Small intestine (tissue), 7 donors: ENCODE data around the gene CINP. TPM values are rescaled to one million over a fixed set of nuclear protein-coding genes. Genes with fewer than 3 reads are reported as not detected.

Source experiments
- DNase-seq, 2 donors: peaks; one replicate each; pipeline versions ENCODE4 v3.0.0 to v3.0.0-alpha.2; 2013
- FAIRE-seq: peaks from 2 replicates; lab custom pipeline; 2012; peaks lifted over from hg19 to GRCh38; lab: Jason Lieb, UNC
- H3K27ac ChIP-seq, 3 donors: one replicate each; pipeline ENCODE4 v1.5.1; 2013; ENCODE audit warnings: low read length in 2 of 3, mild to moderate bottlenecking in 2 of 3, control low read depth in 1 of 3, inconsistent platforms in 1 of 3, low read depth in 1 of 3, moderate library complexity in 1 of 3
- H3K27me3 ChIP-seq, 3 donors: one replicate each; pipeline ENCODE4 v1.6.1; 2013; ENCODE audit warnings: low read length in 3 of 3, inconsistent platforms in 1 of 3; ENCODE audit not compliant: control insufficient read depth in 3 of 3, insufficient read depth in 3 of 3
- H3K36me3 ChIP-seq, 3 donors: one replicate each; pipeline ENCODE4 v1.6.1; 2013; ENCODE audit warnings: low read length in 3 of 3, inconsistent platforms in 1 of 3, low read depth in 1 of 3, mild to moderate bottlenecking in 1 of 3, moderate library complexity in 1 of 3; ENCODE audit not compliant: control insufficient read depth in 3 of 3, insufficient read depth in 2 of 3
- H3K4me1 ChIP-seq, 3 donors: one replicate each; pipeline ENCODE4 v1.6.1; 2013; ENCODE audit warnings: low read length in 2 of 3, inconsistent platforms in 1 of 3, low read depth in 1 of 3, mild to moderate bottlenecking in 1 of 3, moderate library complexity in 1 of 3; ENCODE audit not compliant: control insufficient read depth in 3 of 3, insufficient read depth in 2 of 3
- H3K4me3 ChIP-seq, 3 donors: one replicate each; pipeline ENCODE4 v1.5.1; 2013; ENCODE audit warnings: low read length in 3 of 3, control low read depth in 1 of 3, inconsistent platforms in 1 of 3, low read depth in 1 of 3, mild to moderate bottlenecking in 1 of 3, moderate library complexity in 1 of 3
- H3K9me3 ChIP-seq, 2 donors: one replicate each; pipeline ENCODE4 v1.6.1; 2013; ENCODE audit warnings: low read depth in 1 of 2, low read length in 1 of 2; ENCODE audit not compliant: control insufficient read depth in 2 of 2, insufficient read depth in 1 of 2
- WGBS, 3 donors: extraction: QIAGEN DNeasy Blood & Tissue Kit; methylation state at CpG; one replicate each; pipeline ENCODE4 v1.1.7; 2013; 5-methylcytosine and 5-hydroxymethylcytosine counted together
- polyA plus RNA-seq, 4 donors: library from polyadenylated mRNA; stranded (reverse) in 3 of 4; unstranded in 1 of 4; fragments of 200-250 nt in 3 of 4; fragments of 120-200 nt in 1 of 4; gene quantifications; one replicate each; pipeline versions ENCODE4 v1.2.1 to v1.2.3, GENCODE V29; 2013
- donor health status: healthy with polysubstance abuse.
- donor health status: control.
- donor health status: control.
- donor health status: Bipolar disorder and iron deficiency.
- donor health status: healthy.

Gene CINP
- polyA plus RNA-seq, 4 donors = 30.9 to 39.7 (median 36.1) TPM

- no peak overlapping the region for H3K27ac ChIP-seq
- 81 to 92% (median 87%) methylated on average over 9 of the region's 9 CpGs for WGBS, 3 donors
- peaks cover 0 to 29% (median 0%) of the 10 kb centered on the region in 3 donors for H3K36me3 ChIP-seq
- DNase-seq (no peak), FAIRE-seq (no peak)
- peaks cover 0 to 28% (median 4%) of the 10 kb centered on the region in 3 donors for H3K4me1 ChIP-seq
- H3K9me3 ChIP-seq = no peaks in the 10 kb centered on the region
- no peak overlapping the region for H3K4me3 ChIP-seq
- no peaks in the 10 kb centered on the region for H3K27me3 ChIP-seq
Observed at GRCh38 chr14:102325791-102326345, 36.8 kb downstream of the CINP start.

GRCh38 chr14:102323102-102323501, 39.6 kb downstream of the CINP start:
- peaks cover 5 to 47% (median 7%) of the 10 kb centered on the region in 3 donors for H3K4me1 ChIP-seq
- DNase-seq (peak; percentile 45 to 53), FAIRE-seq (no peak)
- H3K36me3 ChIP-seq = peaks cover 0 to 29% (median 0%) of the 10 kb centered on the region in 3 donors
- WGBS, 3 donors = 16 to 37% (median 21%) methylated on average over 7 to 8 of the region's 8 CpGs
- H3K27ac ChIP-seq = peak overlapping the region in 2 of 3 donors; percentile 36 to 83
- no peaks in the 10 kb centered on the region for H3K27me3 ChIP-seq
- no peaks in the 10 kb centered on the region for H3K9me3 ChIP-seq
- no peak overlapping the region for H3K4me3 ChIP-seq

- FAIRE-seq (no peak), DNase-seq (peak; percentile 88 to 90)
- Histone ChIP-seq H3K4me1 (peaks cover 5 to 52% (median 7%) of the 10 kb centered on the region in 3 donors), H3K27me3 (no peaks in the 10 kb centered on the region), H3K4me3 (no peak overlapping the region), H3K9me3 (no peaks in the 10 kb centered on the region), H3K27ac (peak overlapping the region; percentile 52 to 83 (median 63)), H3K36me3 (peaks cover 0 to 20% (median 0%) of the 10 kb centered on the region in 3 donors)
- 24 to 68% (median 39%) methylated on average over 12 of the region's 12 CpGs for WGBS, 3 donors
Observed at GRCh38 chr14:102321456-102322422, 41.0 kb downstream of the CINP start.

GRCh38 chr14:102320671-102321455, 41.8 kb downstream of the CINP start:
- Histone ChIP-seq H3K4me1 (peaks cover 5 to 55% (median 7%) of the 10 kb centered on the region in 3 donors), H3K27ac (peak overlapping the region; percentile 42 to 95 (median 83)), H3K27me3 (no peaks in the 10 kb centered on the region), H3K4me3 (peak overlapping the region in 2 of 3 donors; percentile 64 to 88), H3K9me3 (no peaks in the 10 kb centered on the region), H3K36me3 (peaks cover 0 to 12% (median 0%) of the 10 kb centered on the region in 3 donors)
- DNase-seq (peak; percentile 39 to 60), FAIRE-seq (no peak)
- WGBS, 3 donors = 68 to 83% (median 73%) methylated on average over 17 of the region's 17 CpGs

GRCh38 chr14:102320033-102320660, 42.5 kb downstream of the CINP start:
- peak; percentile 31 to 74 for DNase-seq
- WGBS, 3 donors = 5 to 7% (median 5%) methylated on average over 16 to 30 of the region's 30 CpGs
- FAIRE-seq = no peak
- H3K27me3 ChIP-seq = no peaks in the 10 kb centered on the region
- H3K27ac ChIP-seq = peak overlapping the region; percentile 83 to 95 (median 94)
- H3K9me3 ChIP-seq = no peaks in the 10 kb centered on the region
- peaks cover 5 to 56% (median 7%) of the 10 kb centered on the region in 3 donors for H3K4me1 ChIP-seq
- H3K4me3 ChIP-seq = peak overlapping the region; percentile 64 to 88 (median 86)
- H3K36me3 ChIP-seq = peaks cover 0 to 9% (median 0%) of the 10 kb centered on the region in 3 donors

GRCh38 chr14:102319351-102320032, 43.2 kb downstream of the CINP start, which contains the start of gene ZNF839:
Gene ZNF839 (plus strand): TSS chr14:102319746. CDS start chr14:102319766, 20 bp downstream.
- Histone ChIP-seq H3K4me1 (peaks cover 5 to 59% (median 7%) of the 10 kb centered on the region in 3 donors), H3K4me3 (peak within 1 kb of the TSS; percentile 64 to 88 (median 86)), H3K9me3 (no peaks in the 10 kb centered on the region), H3K27ac (peak within 1 kb of the TSS; percentile 83 to 95 (median 94)), H3K36me3 (peaks cover 0 to 9% (median 0%) of the 10 kb centered on the region in 3 donors), H3K27me3 (no peaks in the 10 kb centered on the region)
- 0 to 1% (median 1%) methylated on average over 44 to 71 of the region's 71 CpGs for WGBS, 3 donors
- DNase-seq (peak; percentile 92 to 95), FAIRE-seq (no peak)

- DNase-seq (no peak), FAIRE-seq (no peak)
- Histone ChIP-seq H3K4me1 (peaks cover 5 to 62% (median 7%) of the 10 kb centered on the region in 3 donors), H3K27ac (peak overlapping the region; percentile 83 to 95 (median 94)), H3K9me3 (no peaks in the 10 kb centered on the region), H3K4me3 (peak overlapping the region in 2 of 3 donors; percentile 64 to 88), H3K27me3 (no peaks in the 10 kb centered on the region), H3K36me3 (peaks cover 0 to 9% (median 0%) of the 10 kb centered on the region in 3 donors)
- WGBS, 3 donors = 52 to 62% (median 60%) methylated on average over 15 of the region's 15 CpGs
Observed at GRCh38 chr14:102318781-102319276, 43.9 kb downstream of the CINP start.
